Globus pallidus (tissue), 1 donor: ENCODE data around the gene EYS.
"Not testable (repeated sequence)": the region's sequence is repeated elsewhere in the genome, so short reads cannot be mapped to it uniquely, and the experiment has no call there.

Source experiments
- DNase-seq: peaks from one replicate; pipeline ENCODE4 v3.0.0-alpha.2; 2015; ENCODE audit warnings: low spot score

EYS gene

DNA sequence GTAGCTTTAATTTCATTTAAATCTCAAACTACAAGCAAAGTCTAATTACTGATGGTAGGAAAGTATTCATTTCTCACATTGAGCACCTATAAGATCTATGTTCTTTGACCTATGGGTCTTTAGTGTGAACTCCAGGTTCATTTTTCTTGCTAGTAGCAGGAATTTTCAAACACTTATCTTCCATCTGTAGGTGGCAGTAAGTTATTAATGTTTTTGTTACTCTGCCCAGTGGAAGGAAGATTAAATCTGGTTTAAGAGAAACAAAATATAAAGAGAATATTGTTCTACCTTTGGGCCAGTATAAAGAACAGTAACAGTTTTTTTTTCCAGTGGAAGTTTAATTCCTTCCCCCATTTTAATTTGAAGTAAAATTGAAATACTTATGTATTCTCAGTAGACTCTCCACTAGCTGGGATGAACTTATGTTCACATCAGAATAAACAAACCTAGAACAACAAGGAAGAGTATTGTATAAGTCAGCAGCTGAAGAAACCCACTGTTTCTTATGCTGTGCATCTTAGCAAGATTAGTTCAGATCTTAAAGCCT lies 1743.2 kb downstream of the EYS start:
- DNase-seq, result no peak

DNA sequence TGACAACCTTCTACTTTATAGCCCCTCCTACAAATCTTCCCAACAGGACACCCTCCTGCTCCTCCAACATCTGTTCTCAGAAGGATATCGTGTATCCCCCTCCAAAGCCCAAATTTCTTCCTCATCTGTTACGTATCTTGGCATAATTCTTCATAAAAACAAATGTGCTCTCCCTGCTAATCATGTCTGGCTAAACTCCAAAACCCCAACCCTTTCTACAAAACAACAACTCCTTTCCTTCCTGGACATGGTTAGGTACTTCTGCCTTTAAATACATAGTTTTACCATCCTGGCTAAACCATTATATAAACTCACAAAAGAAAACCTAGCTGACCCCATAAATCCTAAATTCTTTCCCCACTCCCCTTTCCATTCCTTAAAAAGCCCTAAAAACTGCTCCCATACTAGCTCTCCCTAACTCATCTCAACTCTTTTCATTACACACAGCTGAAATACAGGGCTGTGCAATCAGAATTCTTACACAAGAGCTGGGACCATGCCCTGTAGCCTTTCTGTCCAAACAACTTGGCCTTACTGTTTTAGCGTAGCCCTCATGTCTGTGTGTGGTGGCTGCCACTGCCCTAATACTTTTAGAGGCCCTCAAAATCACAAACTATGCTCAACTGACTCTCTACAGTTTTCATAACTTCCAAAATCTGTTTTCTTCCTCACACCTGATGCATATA lies 1753.5 kb downstream of the EYS start:
- DNase-seq, result not testable (repeated sequence)

DNA sequence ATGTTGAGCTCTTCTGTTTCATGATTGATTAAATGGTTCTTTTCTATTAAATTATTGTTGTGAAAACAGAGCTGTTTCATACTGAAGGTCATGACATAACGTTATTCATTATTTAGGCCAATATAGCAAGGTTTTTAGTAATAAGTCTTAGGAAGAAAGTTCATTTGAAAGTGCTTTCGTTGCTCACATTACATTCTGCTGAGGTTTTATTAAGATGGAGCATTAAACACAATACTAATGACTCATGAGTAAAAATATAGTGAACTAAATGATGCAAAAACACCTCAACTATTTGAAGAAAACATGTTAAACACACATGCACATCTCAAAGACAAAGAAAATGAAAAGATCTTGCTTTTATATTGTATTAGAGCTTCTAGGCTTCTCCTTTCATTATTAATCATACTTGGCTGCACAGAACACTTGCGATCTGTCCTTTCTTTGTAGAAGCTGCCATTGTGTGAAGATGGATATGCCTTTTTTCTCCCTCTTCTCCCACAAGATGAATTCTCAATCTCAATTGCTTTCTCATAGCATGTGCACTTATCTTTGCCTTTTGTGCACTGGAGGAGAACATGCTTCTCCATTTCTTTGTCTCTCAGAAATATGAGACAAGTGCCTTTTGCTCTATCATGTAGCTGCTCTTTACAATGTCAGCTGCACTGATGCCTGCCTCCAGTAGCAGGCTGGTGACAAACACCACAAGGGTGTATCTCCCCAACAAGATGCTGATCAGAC lies 1759.1 kb downstream of the EYS start:
- no peak for DNase-seq

GRCh38 chr6:63945987-63946386 lies 1761.0 kb downstream of the EYS start:
- DNase-seq, result no peak

GRCh38 chr6:63943826-63944225 lies 1763.2 kb downstream of the EYS start:
- DNase-seq, result peak; percentile 40

GRCh38 chr6:63941747-63942470 lies 1765.1 kb downstream of the EYS start:
- DNase-seq, result no peak

- no peak for DNase-seq
These were observed 1767.0 kb downstream of the EYS start for GRCh38 chr6:63940056-63940455.

DNA sequence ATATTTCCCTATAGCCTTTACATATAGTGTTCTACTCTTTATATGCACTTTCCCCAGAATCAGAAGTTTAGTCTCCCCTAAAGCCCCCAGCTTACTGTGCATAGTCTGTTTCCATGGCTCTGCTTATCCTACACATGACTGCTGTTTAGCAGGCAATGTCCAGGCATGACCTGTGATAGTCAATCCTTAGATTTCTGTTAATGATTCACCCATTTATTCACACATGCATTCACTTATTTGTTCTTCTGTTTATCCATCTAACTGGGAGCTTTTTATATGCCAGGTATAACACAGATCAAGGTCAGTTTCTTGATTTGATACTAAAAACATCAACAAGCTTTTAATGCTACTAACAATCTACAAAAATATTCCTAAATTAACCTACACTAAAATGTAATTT lies 1770.6 kb downstream of the EYS start:
- DNase-seq, result no peak

DNA sequence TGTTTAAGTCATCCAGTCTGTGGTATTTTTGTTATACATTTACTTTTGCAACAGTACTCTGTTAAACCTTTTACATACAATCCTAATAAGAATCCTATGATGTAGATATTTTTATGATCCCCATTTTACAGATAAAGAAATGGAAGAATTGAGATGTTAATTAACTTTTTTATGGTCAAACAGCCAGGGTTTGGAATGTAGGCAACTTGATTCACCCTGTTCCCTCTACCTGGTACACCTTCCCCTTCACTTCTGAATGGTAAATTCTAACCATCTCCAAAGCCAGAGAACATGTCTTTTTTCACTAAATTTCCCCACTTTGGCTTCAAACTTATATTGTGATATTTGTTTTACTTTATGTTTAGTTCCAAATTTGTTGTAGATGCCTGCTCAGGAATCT lies 1771.3 kb downstream of the EYS start:
- no peak for DNase-seq

- not testable (repeated sequence) for DNase-seq
These were observed 1773.1 kb downstream of the EYS start for GRCh38 chr6:63933948-63934347.

- no peak for DNase-seq
These were observed 1776.2 kb downstream of the EYS start for GRCh38 chr6:63930848-63931247.

- DNase-seq, result no peak
These were observed 1777.9 kb downstream of the EYS start for GRCh38 chr6:63929111-63929510.

GRCh38 chr6:63928613-63929012 lies 1778.4 kb downstream of the EYS start:
- DNase-seq, result no peak

DNA sequence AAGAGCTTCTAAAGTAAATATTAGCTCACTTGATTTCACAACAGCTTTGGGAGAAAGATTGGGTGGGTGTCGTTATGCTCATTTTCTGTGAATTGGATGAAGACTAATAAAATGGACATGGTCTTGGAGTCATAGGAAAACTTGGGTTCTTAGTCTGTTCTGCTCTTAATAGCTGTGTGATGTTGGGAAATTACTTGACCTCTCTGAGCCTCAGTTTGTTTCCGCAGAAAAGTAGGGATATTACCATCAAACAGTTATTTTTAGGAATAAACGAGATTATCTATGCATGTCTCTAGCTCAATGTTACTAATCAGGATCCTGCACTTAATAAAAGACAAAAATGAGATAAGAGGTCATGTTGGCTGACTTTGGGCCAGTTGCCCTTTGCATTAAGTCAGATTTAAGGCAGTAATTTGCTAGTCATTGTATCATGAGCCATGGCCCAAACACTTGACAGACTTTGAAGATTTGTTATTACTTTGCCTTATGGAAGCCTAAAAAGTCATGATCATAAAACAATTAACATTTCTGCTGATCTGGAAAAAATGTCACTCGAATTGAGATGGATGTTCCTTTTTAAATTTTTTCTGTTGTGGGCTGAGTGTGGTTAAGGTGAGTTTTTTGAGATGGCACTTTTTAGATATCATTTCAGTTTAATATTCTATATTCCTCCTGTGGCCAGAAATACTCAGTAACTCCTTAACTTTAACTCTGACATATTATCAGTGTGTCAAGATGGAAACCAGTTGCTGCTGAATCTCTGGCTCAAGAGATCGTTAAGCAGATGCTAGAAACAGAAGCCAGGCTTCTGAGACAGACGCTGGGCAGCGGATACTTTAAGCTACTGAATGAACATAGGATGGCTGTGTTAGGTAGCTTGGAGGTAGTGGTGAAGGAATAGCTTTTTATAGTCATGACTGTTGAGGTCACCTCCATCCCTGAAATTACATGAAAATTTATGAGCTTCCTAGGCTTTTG lies 1779.8 kb downstream of the EYS start:
- no peak for DNase-seq

DNA sequence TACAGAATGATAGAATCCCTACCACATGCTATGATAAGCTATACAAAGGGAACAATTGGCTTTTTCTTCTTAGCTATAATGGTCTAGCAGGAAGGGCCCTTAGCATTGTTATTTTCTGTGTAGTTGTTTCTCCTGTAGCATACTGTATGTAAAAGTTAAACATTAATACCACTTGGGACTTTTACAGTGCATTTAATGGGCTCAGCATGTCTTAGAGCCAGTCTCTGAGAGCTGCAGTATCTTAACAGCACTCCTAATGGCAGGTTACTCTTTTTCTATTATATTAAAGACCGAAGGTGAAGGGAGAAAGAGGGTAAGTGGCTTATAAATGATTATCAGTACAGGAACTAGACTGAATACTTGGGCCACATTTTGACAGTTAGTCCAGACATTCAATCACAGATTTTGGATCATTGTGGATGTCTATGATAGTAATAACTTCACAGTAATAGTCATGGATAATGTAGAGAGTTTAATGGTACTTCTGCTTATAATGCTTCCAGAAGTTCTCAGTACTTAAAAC lies 1780.7 kb downstream of the EYS start:
- no peak for DNase-seq

DNA sequence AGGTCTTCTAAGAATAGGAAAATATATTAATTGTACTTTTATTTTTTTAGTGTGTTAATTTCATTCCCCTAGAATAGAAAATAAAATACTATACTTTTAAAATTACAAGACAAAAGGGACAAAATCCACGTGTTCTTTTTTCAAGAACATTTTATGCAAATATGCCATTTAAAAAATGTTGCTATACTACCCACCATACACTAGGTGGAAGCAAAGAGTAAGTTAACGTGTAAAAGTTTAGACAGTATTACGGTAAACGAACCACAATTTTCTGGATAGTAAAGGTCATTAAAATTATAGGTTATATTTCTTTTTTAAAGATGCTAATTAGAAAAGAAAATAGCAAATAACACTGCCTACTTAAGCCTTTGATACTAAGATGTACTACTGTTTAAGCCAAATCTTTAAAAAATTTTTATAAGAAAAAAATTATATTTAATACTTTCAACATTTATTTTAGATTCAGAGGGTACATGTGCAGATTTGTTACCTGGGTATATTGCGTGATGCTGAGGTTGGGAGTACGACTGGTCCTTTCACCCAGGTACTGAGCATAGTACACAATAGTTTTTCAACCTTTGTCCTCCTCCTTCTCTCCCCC lies 1783.8 kb downstream of the EYS start:
- peak; percentile 34 for DNase-seq

DNA sequence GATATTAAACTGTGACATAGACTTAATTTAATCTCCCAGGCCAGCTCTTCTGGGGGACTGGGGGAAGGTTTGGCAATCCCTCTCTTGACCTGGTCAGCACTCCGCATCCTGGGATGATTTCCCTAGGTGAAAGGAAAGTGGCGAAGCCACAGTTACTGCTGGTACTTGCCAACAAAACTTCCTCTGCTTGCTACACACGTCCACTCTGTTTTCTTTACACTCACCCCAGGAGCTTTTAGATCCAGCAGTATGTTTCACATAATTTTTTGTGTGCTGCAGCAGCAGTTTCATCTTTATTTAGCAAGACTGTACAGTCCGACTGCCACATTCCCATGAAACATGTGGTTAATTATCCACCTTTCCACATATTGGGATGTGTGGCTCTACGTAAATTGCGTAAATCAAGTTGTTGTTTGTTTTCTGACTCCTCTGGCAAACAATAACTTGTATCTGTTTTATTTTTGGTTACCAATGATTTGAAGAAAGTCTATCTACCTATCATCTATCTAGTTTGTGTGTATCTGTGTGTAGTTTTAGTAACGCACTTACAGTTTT lies 1787.4 kb downstream of the EYS start:
- no peak for DNase-seq

DNA sequence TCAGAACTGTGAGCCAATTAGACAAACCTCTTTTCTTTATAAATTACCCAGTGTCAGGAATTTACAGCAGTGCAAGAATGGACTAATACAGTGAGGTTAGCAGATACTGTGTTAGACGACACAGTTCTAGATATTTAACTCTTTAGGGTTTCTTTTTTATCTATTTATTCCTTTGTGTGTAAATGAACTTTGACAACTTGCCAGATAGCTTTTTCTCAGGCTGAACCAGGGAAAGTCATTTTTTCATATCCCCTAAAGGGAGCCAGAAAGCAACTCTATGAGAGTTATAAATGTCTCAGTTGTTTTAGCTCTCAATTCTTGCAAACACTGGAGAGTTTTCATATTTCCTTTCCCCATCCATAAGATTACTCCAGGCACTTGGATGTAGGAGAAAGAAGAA lies 1794.1 kb downstream of the EYS start:
- DNase-seq, result no peak

GRCh38 chr6:63910863-63911551 lies 1796.0 kb downstream of the EYS start:
- DNase-seq, result no peak

DNA sequence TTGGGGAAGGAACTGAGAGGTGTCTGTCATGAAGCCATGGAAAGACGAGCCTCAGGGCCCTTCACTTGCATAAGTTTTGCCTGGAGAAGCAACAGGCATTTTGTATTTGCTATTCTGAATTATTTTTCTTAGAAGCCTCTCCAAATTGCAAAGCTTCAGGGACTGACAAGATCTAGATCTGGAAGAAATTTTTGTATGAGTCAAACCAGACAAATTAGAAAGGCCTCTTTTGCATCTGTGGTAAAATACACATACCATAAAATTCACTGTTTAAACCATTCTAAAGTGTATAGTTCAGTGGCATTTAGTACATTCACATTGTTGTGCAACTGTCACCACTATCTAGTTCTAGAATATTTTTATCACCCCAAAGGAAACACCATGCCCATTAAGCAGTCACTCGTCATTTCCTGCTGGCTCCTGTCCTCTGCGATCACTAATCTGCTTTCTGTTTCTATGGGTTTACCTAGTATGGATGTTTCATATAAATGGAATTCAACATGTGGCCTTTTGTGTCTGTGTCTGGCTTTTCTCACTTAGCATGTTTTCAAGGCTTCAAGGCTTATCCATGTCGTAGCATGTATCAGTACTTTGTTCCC lies 1802.3 kb downstream of the EYS start:
- no peak for DNase-seq
